Medulla oblongata (tissue), 1 donor: ENCODE measurements around the gene OBI1.

Source experiments
- DNase-seq: peaks from one replicate; pipeline ENCODE4 v3.0.0-alpha.2; 2015; ENCODE audit errors: extremely low spot score

The OBI1 gene

GRCh38 chr13:78576261-78576660 is 82.7 kb downstream of the OBI1 start:
- no peak for DNase-seq

GRCh38 chr13:78572459-78572858 is 86.5 kb downstream of the OBI1 start:
- DNase-seq = no peak

- DNase-seq = no peak
These were observed 89.9 kb downstream of the OBI1 start for GRCh38 chr13:78569029-78569428.

- no peak for DNase-seq
These were observed 92.3 kb downstream of the OBI1 start for GRCh38 chr13:78566631-78567030.
